ENCODE measurements around the gene TTF2.

TTF2 gene

DNA sequence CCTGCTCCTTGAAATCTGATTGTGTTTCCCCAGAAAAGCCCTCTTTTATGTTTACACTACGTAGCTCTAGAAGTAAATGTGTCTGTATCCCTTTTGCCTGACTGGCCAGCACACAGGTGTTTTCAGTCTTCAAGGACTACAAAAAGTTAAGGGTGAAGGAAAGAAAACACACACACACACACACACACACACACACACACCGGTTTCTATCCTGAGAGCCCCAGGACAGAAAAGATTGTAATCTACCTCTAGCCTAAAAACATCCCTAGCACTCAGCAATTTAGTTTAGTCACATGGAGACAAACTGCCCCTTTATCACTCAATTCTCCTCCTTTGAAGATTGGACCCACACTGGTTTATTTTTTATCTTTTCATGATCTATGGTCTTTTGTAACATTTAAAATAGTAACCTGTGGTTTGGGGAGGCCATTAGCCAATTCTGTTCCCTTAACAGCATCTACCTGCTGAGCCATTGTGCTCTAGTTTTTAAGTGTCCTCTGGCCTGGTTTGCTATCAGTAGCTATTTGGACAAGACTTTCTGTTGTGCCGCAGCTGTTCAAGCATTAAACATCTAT, 77.2 kb downstream of the TTF2 start:
- no peak for TF ChIP-seq POLR2A (IDR thresholded peaks at IDR 0.05; ENCODE audit: low read depth, low read length)
- no peak for TF ChIP-seq TAF1 (IDR thresholded peaks at IDR 0.05; ENCODE audit: low read depth, low read length)
- DNase-seq (ENCODE audit: insufficient read length, low spot score): no peak
- FAIRE-seq: no peak

GRCh38 chr1:117138106-117138505, 78.0 kb downstream of the TTF2 start:
- no peak for DNase-seq (ENCODE audit: insufficient read length, low spot score)
- FAIRE-seq: no peak
- TF ChIP-seq PAX5 (IDR thresholded peaks at IDR 0.05; ENCODE audit: insufficient read depth, low read length, severe bottlenecking) (no peak), SPI1 (IDR thresholded peaks at IDR 0.05; ENCODE audit: low read depth, low read length) (no peak), TAF1 (IDR thresholded peaks at IDR 0.05; ENCODE audit: low read depth, low read length) (no peak), POLR2A (IDR thresholded peaks at IDR 0.05; ENCODE audit: low read depth, low read length) (no peak), POU2F2 (IDR thresholded peaks at IDR 0.05; ENCODE audit: low read depth, low read length) (no peak), POLR2AphosphoS5 (IDR thresholded peaks at IDR 0.05; ENCODE audit: low read depth, low read length) (no peak)

GRCh38 chr1:117138561-117138960, 78.4 kb downstream of the TTF2 start:
- FAIRE-seq: no peak
- no peak for TF ChIP-seq POLR2A (IDR thresholded peaks at IDR 0.05; ENCODE audit: low read depth, low read length)
- no peak for TF ChIP-seq TAF1 (IDR thresholded peaks at IDR 0.05; ENCODE audit: low read depth, low read length)
- no peak for TF ChIP-seq SPI1 (IDR thresholded peaks at IDR 0.05; ENCODE audit: low read depth, low read length)
- TF ChIP-seq PAX5 (IDR thresholded peaks at IDR 0.05; ENCODE audit: insufficient read depth, low read length, severe bottlenecking): no peak
- TF ChIP-seq POU2F2 (IDR thresholded peaks at IDR 0.05; ENCODE audit: low read depth, low read length): no peak
- TF ChIP-seq POLR2AphosphoS5 (IDR thresholded peaks at IDR 0.05; ENCODE audit: low read depth, low read length): no peak
- no peak for DNase-seq (ENCODE audit: insufficient read length, low spot score)

DNA sequence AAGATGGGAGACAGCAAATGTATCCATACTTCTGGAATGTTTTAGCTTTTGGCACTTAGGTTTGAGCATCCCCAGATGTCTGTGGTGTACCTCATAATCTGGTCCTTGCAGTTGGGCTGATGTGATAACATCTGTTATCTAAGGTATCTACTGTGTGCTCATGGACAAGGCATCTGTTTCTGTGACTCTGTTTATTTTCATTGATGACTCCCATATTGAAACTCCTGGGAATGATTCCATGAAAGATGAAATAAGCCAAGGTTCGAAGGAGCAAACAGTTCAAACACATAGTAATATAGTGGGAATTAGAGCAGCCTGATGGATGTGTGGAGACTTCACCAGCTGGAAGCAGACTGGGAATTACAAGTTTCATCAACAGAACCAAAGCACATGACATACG, 82.1 kb downstream of the TTF2 start:
- TF ChIP-seq POLR2A (IDR thresholded peaks at IDR 0.05; ENCODE audit: low read depth, low read length): no peak
- no peak for TF ChIP-seq PAX5 (IDR thresholded peaks at IDR 0.05; ENCODE audit: insufficient read depth, low read length, severe bottlenecking)
- TF ChIP-seq TAF1 (IDR thresholded peaks at IDR 0.05; ENCODE audit: low read depth, low read length): no peak
- no peak for TF ChIP-seq POLR2AphosphoS5 (IDR thresholded peaks at IDR 0.05; ENCODE audit: low read depth, low read length)
- TF ChIP-seq SPI1 (IDR thresholded peaks at IDR 0.05; ENCODE audit: low read depth, low read length): no peak
- TF ChIP-seq POU2F2 (IDR thresholded peaks at IDR 0.05; ENCODE audit: low read depth, low read length): no peak
- no peak for DNase-seq (ENCODE audit: insufficient read length, low spot score)
- FAIRE-seq: no peak

DNA sequence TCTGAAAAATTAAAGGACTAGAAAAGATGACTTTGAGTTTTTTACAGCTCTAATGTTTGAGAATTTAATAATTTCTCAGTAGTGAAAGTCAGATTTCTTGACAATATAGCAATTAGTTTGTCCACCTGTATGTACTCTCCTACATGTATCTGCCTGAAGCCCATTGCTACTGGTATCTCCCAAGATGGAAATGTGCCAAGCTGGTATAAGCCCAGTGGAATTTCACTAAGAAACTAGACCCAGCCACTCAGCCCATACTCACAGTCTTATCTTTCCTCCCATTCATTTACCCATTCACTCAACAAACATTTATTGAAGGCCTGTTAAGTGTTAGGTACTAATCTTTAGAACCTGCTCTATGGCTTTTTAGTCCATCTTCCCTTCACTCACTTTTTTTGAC, 83.0 kb downstream of the TTF2 start:
- no peak for TF ChIP-seq POLR2A (IDR thresholded peaks at IDR 0.05; ENCODE audit: low read depth, low read length)
- no peak for TF ChIP-seq TAF1 (IDR thresholded peaks at IDR 0.05; ENCODE audit: low read depth, low read length)
- TF ChIP-seq POLR2AphosphoS5 (IDR thresholded peaks at IDR 0.05; ENCODE audit: low read depth, low read length): no peak
- no peak for TF ChIP-seq PAX5 (IDR thresholded peaks at IDR 0.05; ENCODE audit: insufficient read depth, low read length, severe bottlenecking)
- no peak for TF ChIP-seq SPI1 (IDR thresholded peaks at IDR 0.05; ENCODE audit: low read depth, low read length)
- TF ChIP-seq POU2F2 (IDR thresholded peaks at IDR 0.05; ENCODE audit: low read depth, low read length): no peak
- DNase-seq (ENCODE audit: insufficient read length, low spot score): no peak
- no peak for FAIRE-seq

DNA sequence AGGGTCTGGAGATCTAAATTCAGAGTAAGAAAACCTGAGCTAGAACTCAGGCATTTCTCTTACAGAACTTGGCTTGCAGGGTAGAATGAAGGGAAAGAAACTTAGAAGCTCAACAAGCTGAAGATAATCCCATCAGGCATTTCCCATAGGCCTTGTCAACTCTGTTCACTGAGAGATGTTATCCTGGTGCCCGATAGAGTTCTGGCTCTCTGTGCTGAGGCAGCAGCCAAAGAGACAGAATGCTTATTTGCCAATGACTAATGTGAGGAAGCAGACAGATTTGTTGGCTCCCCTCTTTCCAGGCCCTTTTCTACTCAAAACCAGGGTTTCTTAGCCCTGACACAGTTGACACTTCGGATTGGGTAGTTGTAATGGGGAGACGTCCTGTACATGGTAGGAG, 83.7 kb downstream of the TTF2 start:
- TF ChIP-seq POLR2A (IDR thresholded peaks at IDR 0.05; ENCODE audit: low read depth, low read length) (no peak), PAX5 (IDR thresholded peaks at IDR 0.05; ENCODE audit: insufficient read depth, low read length, severe bottlenecking) (no peak), TAF1 (IDR thresholded peaks at IDR 0.05; ENCODE audit: low read depth, low read length) (no peak), POU2F2 (IDR thresholded peaks at IDR 0.05; ENCODE audit: low read depth, low read length) (no peak), POLR2AphosphoS5 (IDR thresholded peaks at IDR 0.05; ENCODE audit: low read depth, low read length) (no peak), SPI1 (IDR thresholded peaks at IDR 0.05; ENCODE audit: low read depth, low read length) (no peak)

DNA sequence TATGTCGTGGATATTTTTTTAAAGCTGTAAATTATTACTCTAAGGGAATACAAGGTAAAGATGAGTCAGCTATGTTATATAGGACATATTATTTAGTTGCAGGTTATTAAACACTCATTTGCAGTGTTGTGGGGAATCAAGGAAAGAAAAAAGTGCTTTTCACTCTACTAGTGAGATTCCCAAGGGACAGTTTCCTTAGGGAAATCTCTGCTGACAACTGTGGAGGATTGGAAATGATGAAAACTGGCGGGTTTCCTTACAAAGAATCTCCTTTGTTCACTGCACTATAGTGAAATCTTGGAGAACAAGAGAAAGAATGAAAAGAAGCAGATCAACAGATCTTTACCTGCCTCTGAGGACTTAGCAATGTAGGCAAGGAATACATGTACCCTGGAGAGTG, 85.9 kb downstream of the TTF2 start:
- DNase-seq (ENCODE audit: insufficient read length, low spot score) (no peak), FAIRE-seq (no peak)
- TF ChIP-seq POU2F2 (IDR thresholded peaks at IDR 0.05; ENCODE audit: low read depth, low read length) (no peak), PAX5 (IDR thresholded peaks at IDR 0.05; ENCODE audit: insufficient read depth, low read length, severe bottlenecking) (no peak), POLR2A (IDR thresholded peaks at IDR 0.05; ENCODE audit: low read depth, low read length) (no peak), TAF1 (IDR thresholded peaks at IDR 0.05; ENCODE audit: low read depth, low read length) (no peak), POLR2AphosphoS5 (IDR thresholded peaks at IDR 0.05; ENCODE audit: low read depth, low read length) (no peak), SPI1 (IDR thresholded peaks at IDR 0.05; ENCODE audit: low read depth, low read length) (no peak)

More for the DNA sequence above, 83.7 kb downstream of the TTF2 start:
- no peak for DNase-seq (ENCODE audit: insufficient read length, low spot score)
- FAIRE-seq: no peak

- DNase-seq (ENCODE audit: insufficient read length, low spot score) (no peak), FAIRE-seq (no peak)
- TF ChIP-seq POLR2A (IDR thresholded peaks at IDR 0.05; ENCODE audit: low read depth, low read length) (no peak), POU2F2 (IDR thresholded peaks at IDR 0.05; ENCODE audit: low read depth, low read length) (no peak), SPI1 (IDR thresholded peaks at IDR 0.05; ENCODE audit: low read depth, low read length) (no peak), POLR2AphosphoS5 (IDR thresholded peaks at IDR 0.05; ENCODE audit: low read depth, low read length) (no peak), TAF1 (IDR thresholded peaks at IDR 0.05; ENCODE audit: low read depth, low read length) (no peak), PAX5 (IDR thresholded peaks at IDR 0.05; ENCODE audit: insufficient read depth, low read length, severe bottlenecking) (no peak)
Observed at GRCh38 chr1:117146575-117147340, 86.6 kb downstream of the TTF2 start.

DNA sequence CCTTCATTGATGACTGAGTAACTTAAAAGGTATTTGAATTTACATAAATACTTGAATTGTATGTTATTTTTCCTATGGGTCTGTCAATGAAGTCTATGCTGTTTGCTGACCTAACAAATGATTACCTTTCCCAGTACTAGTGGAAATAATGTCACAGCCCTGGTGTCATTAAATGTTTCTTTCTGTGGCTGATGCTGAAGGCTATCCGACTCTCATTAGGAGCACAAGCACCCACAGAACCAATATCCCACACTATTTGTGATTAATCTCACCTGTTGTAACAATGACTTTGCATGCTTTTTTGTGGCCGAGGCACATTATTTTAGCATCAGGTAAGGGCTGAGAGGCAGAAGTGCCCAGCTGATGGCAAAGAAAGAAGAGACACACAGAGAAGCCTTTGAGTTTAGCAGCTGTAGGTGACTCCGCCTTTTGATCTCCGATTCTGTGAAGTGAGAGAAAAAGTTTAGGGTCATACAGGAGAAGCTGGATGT, 87.3 kb downstream of the TTF2 start:
- no peak for TF ChIP-seq POLR2A (IDR thresholded peaks at IDR 0.05; ENCODE audit: low read depth, low read length)
- no peak for TF ChIP-seq PAX5 (IDR thresholded peaks at IDR 0.05; ENCODE audit: insufficient read depth, low read length, severe bottlenecking)
- TF ChIP-seq SPI1 (IDR thresholded peaks at IDR 0.05; ENCODE audit: low read depth, low read length): no peak
- TF ChIP-seq POLR2AphosphoS5 (IDR thresholded peaks at IDR 0.05; ENCODE audit: low read depth, low read length): no peak
- no peak for TF ChIP-seq POU2F2 (IDR thresholded peaks at IDR 0.05; ENCODE audit: low read depth, low read length)
- no peak for TF ChIP-seq TAF1 (IDR thresholded peaks at IDR 0.05; ENCODE audit: low read depth, low read length)
- DNase-seq (ENCODE audit: insufficient read length, low spot score) (no peak), FAIRE-seq (no peak)

Data from GM12891 (cell line).